ENCODE results near the gene ATP9B.

ATP9B gene

GRCh38 chr18:79393635-79394533 lies 324.7 kb downstream of the ATP9B start (continued):
- TF ChIP-seq KLF1 (tag by site-specific recombination; IDR thresholded peaks at IDR 0.05), result peak; percentile 48
- no peak for TF ChIP-seq ZNF529 (tag by site-specific recombination; IDR thresholded peaks at IDR 0.05; ENCODE audit: insufficient replicate concordance)
- no peak for TF ChIP-seq PRDM1 (tag by site-specific recombination; IDR thresholded peaks at IDR 0.05)
- TF ChIP-seq ZBTB26 (tag by site-specific recombination; optimal IDR thresholded peaks at IDR 0.05), result peak; percentile 73
- TF ChIP-seq ZNF776 (tag by site-specific recombination; IDR thresholded peaks at IDR 0.05; ENCODE audit: borderline replicate concordance), result no peak
- no peak for TF ChIP-seq ZNF548 (tag by site-specific recombination; IDR thresholded peaks at IDR 0.05)
- TF ChIP-seq ZNF510 (tag by site-specific recombination; IDR thresholded peaks at IDR 0.05; ENCODE audit: insufficient replicate concordance), result no peak
- TF ChIP-seq ZNF112 (tag by site-specific recombination; IDR thresholded peaks at IDR 0.05), result no peak
- no peak for TF ChIP-seq ZNF184 (tag by site-specific recombination; IDR thresholded peaks at IDR 0.05)
- peak; percentile 100 for TF ChIP-seq ZNF561 (tag by site-specific recombination; IDR thresholded peaks at IDR 0.05; ENCODE audit: borderline replicate concordance)
- TF ChIP-seq ZNF518A (tag by site-specific recombination; conservative IDR thresholded peaks at IDR 0.05; ENCODE audit: low read depth), result no peak
- TF ChIP-seq ZNF280D (tag by site-specific recombination; IDR thresholded peaks at IDR 0.05), result no peak
- no peak for TF ChIP-seq RBAK (tag by site-specific recombination; IDR thresholded peaks at IDR 0.05)
- no peak for TF ChIP-seq ZNF302 (tag by site-specific recombination; IDR thresholded peaks at IDR 0.05; ENCODE audit: low read depth)
- no peak for TF ChIP-seq ZNF214 (tag by site-specific recombination; IDR thresholded peaks at IDR 0.05; ENCODE audit: borderline replicate concordance)
- TF ChIP-seq ZNF362 (tag by site-specific recombination; IDR thresholded peaks at IDR 0.05), result no peak
- TF ChIP-seq ZNF664 (tag by site-specific recombination; IDR thresholded peaks at IDR 0.05), result no peak
- TF ChIP-seq ZNF175 (tag by site-specific recombination; IDR thresholded peaks at IDR 0.05), result no peak
- TF ChIP-seq ZNF521 (tag by site-specific recombination; IDR thresholded peaks at IDR 0.05), result no peak
- no peak for TF ChIP-seq ZNF23 (tag by site-specific recombination; IDR thresholded peaks at IDR 0.05; ENCODE audit: borderline replicate concordance)
- TF ChIP-seq ZBTB11 (tag by site-specific recombination; conservative IDR thresholded peaks at IDR 0.05; ENCODE audit: low read depth), result no peak; the same call in 1 of the 2 replicates
- TF ChIP-seq ZNF791 (tag by site-specific recombination; IDR thresholded peaks at IDR 0.05), result no peak
- no peak for TF ChIP-seq ZNF121 (tag by site-specific recombination; IDR thresholded peaks at IDR 0.05)
- TF ChIP-seq ZNF48 (tag by site-specific recombination; IDR thresholded peaks at IDR 0.05), result no peak
- TF ChIP-seq ZNF558 (tag by site-specific recombination; IDR thresholded peaks at IDR 0.05), result no peak

Measured in HEK293 (cell line).